IMR-90 (cell line): ENCODE data around the gene ARFGEF3. TPM values are rescaled to one million over a fixed set of nuclear protein-coding genes. Genes with fewer than 3 reads are reported as not detected.

Experiments used
- ATAC-seq: fragments of 200-7000 bp; cut with Tn5 transposase; 2 replicates; pipeline ENCODE4 v1.9.1; 2020; ENCODE audit warnings: low read depth, mild to moderate bottlenecking, moderate library complexity
- BruUV-seq: library from RNA; stranded (reverse); fragments of 400-500 nt; replicated peaks from 2 replicates; lab custom pipeline; 2021; lab: Mats Ljungman, UMichigan
- CTCF ChIA-PET: fragments of 300-600 bp; formaldehyde crosslinking; extraction: SDS; loops from one replicate; lab custom pipeline; 2021; ENCODE audit warnings: antibody characterized with exemption; lab: Yijun Ruan, JAX
- POLR2A ChIA-PET: fragments of 300-600 bp; sonication (Branson Sonifier 250); formaldehyde crosslinking; loops from one replicate; lab custom pipeline; 2022; ENCODE audit warnings: antibody characterized with exemption; ENCODE audit not compliant: unreplicated experiment; lab: Charles Lee
- DNase-seq: peaks from one replicate; pipeline ENCODE4 v3.0.0; 2013
- H2AFZ ChIP-seq: replicated peaks from 2 replicates; pipeline ENCODE3; 2013; ENCODE audit warnings: low read length, mild to moderate bottlenecking; ENCODE audit not compliant: poor library complexity
- H2AK5ac ChIP-seq: 2 replicates; pipeline ENCODE4 v1.6.1; 2013; ENCODE audit warnings: low read depth, low read length, inconsistent platforms
- H2AK9ac ChIP-seq: replicated peaks from 2 replicates; pipeline ENCODE3; 2013; ENCODE audit warnings: mild to moderate bottlenecking, low read depth, low read length, moderate library complexity; ENCODE audit not compliant: poor library complexity
- H2BK120ac ChIP-seq: 2 replicates; pipeline ENCODE4 v1.6.1; 2013; ENCODE audit warnings: low read depth, low read length, inconsistent platforms
- H2BK15ac ChIP-seq: 3 replicates; pipeline ENCODE4 v1.6.1; 2013; ENCODE audit warnings: low read depth, low read length, inconsistent platforms
- H2BK20ac ChIP-seq: 2 replicates; pipeline ENCODE4 v1.6.1; 2013; ENCODE audit warnings: low read depth, mild to moderate bottlenecking, inconsistent platforms, low read length, moderate library complexity
- H2BK5ac ChIP-seq: 2 replicates; pipeline ENCODE4 v1.6.1; 2013; ENCODE audit warnings: mild to moderate bottlenecking, low read depth, low read length, inconsistent platforms; ENCODE audit not compliant: poor library complexity, severe bottlenecking
- H3K14ac ChIP-seq: replicated peaks from 2 replicates; pipeline ENCODE4 v1.6.1; 2013; ENCODE audit warnings: low read depth, low read length, inconsistent platforms
- H3K18ac ChIP-seq: 2 replicates; pipeline ENCODE4 v1.6.1; 2013; ENCODE audit warnings: low read depth, low read length, control low read depth
- H3K23ac ChIP-seq: 2 replicates; pipeline ENCODE4 v1.6.1; 2013; ENCODE audit warnings: low read depth, low read length, inconsistent platforms
- H3K27ac ChIP-seq: 2 replicates; pipeline ENCODE4 v1.5.1; 2013; ENCODE audit warnings: mild to moderate bottlenecking, control low read depth, low read length; ENCODE audit not compliant: insufficient read depth
- H3K27me3 ChIP-seq: 2 replicates; pipeline ENCODE4 v1.6.1; 2013; ENCODE audit warnings: low read length; ENCODE audit not compliant: control insufficient read depth, insufficient read depth
- H3K36me3 ChIP-seq: 2 replicates; pipeline ENCODE4 v1.6.1; 2013; ENCODE audit warnings: low read length, mixed read lengths; ENCODE audit not compliant: control insufficient read depth, insufficient read depth
- H3K4ac ChIP-seq: 2 replicates; pipeline ENCODE4 v1.6.1; 2013; ENCODE audit warnings: low read depth, low read length, inconsistent platforms
- H3K4me1 ChIP-seq: 2 replicates; pipeline ENCODE4 v1.6.1; 2013; ENCODE audit warnings: low read length, mixed read lengths; ENCODE audit not compliant: control insufficient read depth, insufficient read depth
- H3K4me2 ChIP-seq: 2 replicates; pipeline ENCODE4 v1.6.1; 2013; ENCODE audit warnings: low read depth, mild to moderate bottlenecking, control low read depth, low read length, moderate library complexity
- H3K4me3 ChIP-seq: 2 replicates; pipeline ENCODE4 v1.5.1; 2013; ENCODE audit warnings: low read depth, mild to moderate bottlenecking, control low read depth, low read length, moderate library complexity; ENCODE audit not compliant: insufficient read depth
- H3K56ac ChIP-seq: 2 replicates; pipeline ENCODE4 v1.6.1; 2013; ENCODE audit warnings: low read length, inconsistent platforms; ENCODE audit not compliant: insufficient read depth; ENCODE audit errors: extremely low read depth
- H3K79me1 ChIP-seq, 2 experiments: 2 replicates each; pipeline ENCODE4 v1.6.1; 2013; ENCODE audit warnings: low read length in 2 of 2, inconsistent platforms in 1 of 2, low read depth in 1 of 2
- H3K9ac ChIP-seq: 2 replicates; pipeline ENCODE4 v1.6.1; 2013; ENCODE audit warnings: low read depth, low read length, control low read depth
- H3K9me1 ChIP-seq: 2 replicates; pipeline ENCODE4 v1.6.1; 2013; ENCODE audit warnings: low read length, inconsistent platforms; ENCODE audit not compliant: insufficient read depth
- H3K9me3 ChIP-seq: 2 replicates; pipeline ENCODE4 v1.6.1; 2013; ENCODE audit warnings: low read length; ENCODE audit not compliant: control insufficient read depth, insufficient read depth
- H4K20me1 ChIP-seq: 2 replicates; pipeline ENCODE4 v1.6.1; 2013; ENCODE audit warnings: low read length, inconsistent platforms; ENCODE audit not compliant: insufficient read depth
- H4K5ac ChIP-seq: 2 replicates; pipeline ENCODE4 v1.6.1; 2013; ENCODE audit warnings: mild to moderate bottlenecking, low read depth, low read length, control low read depth
- H4K8ac ChIP-seq, 2 experiments: 2 replicates each; pipeline ENCODE4 v1.6.1; 2013; ENCODE audit warnings: low read depth in 2 of 2, low read length in 2 of 2, control low read depth in 1 of 2, inconsistent platforms in 1 of 2
- H4K91ac ChIP-seq: 2 replicates; pipeline ENCODE4 v1.6.1; 2013; ENCODE audit warnings: low read depth, low read length, inconsistent platforms; ENCODE audit not compliant: insufficient read depth
- CEBPB ChIP-seq: IDR thresholded peaks from 2 replicates; pipeline ENCODE4 v1.6.1; 2012; ENCODE audit warnings: low read depth, low read length, improper control_type of control experiment
- CHD1 ChIP-seq: IDR thresholded peaks from 2 replicates; pipeline ENCODE4 v1.6.1; 2012; ENCODE audit warnings: low read depth, low read length, improper control_type of control experiment
- CTCF ChIP-seq: conservative IDR thresholded peaks from 2 replicates; pipeline ENCODE4 v1.5.1; 2012; ENCODE audit warnings: mild to moderate bottlenecking, low read depth, low read length, improper control_type of control experiment
- ELK1 ChIP-seq: fragments of 150-350 bp; IDR thresholded peaks from 2 replicates; pipeline ENCODE4 v1.6.1; 2016; ENCODE audit warnings: low read depth, mild to moderate bottlenecking, low read length, moderate library complexity, borderline replicate concordance
- FOS ChIP-seq: fragments of 150-350 bp; IDR thresholded peaks from 2 replicates; pipeline ENCODE4 v1.6.1; 2016; ENCODE audit warnings: low read depth, low read length
- MAFK ChIP-seq: IDR thresholded peaks from 2 replicates; pipeline ENCODE4 v1.6.1; 2012; ENCODE audit warnings: low read depth, low read length, improper control_type of control experiment
- MAZ ChIP-seq: IDR thresholded peaks from 2 replicates; pipeline ENCODE4 v1.6.1; 2012; ENCODE audit warnings: low read depth, mild to moderate bottlenecking, low read length, improper control_type of control experiment, moderate library complexity, borderline replicate concordance
- NFE2L2 ChIP-seq: fragments of 150-350 bp; IDR thresholded peaks from 2 replicates; pipeline ENCODE4 v1.6.1; 2016; ENCODE audit warnings: low read depth, mild to moderate bottlenecking, low read length
- POLR2A ChIP-seq: IDR thresholded peaks from 2 replicates; pipeline ENCODE4 v1.6.1; 2012; ENCODE audit warnings: mild to moderate bottlenecking, low read depth, low read length
- RCOR1 ChIP-seq: IDR thresholded peaks from 2 replicates; pipeline ENCODE4 v1.6.1; 2012; ENCODE audit warnings: mild to moderate bottlenecking, low read length, improper control_type of control experiment; ENCODE audit not compliant: insufficient replicate concordance
- RFX5 ChIP-seq: IDR thresholded peaks from 2 replicates; pipeline ENCODE4 v1.8.0; 2012; ENCODE audit warnings: low read depth, mild to moderate bottlenecking, low read length, moderate library complexity
- WGBS, 2 experiments: methylation state at CpG; one replicate each; pipeline versions ENCODE4 v1.1.5 to v1.1.7; 2013; ENCODE audit warnings: missing lambda C conversion rate in 2 of 2; ENCODE audit not compliant: insufficient read length in 1 of 2; ENCODE audit errors: extremely low coverage in 2 of 2; 5-methylcytosine and 5-hydroxymethylcytosine counted together
- dilution Hi-C: fragments of 300-500 bp; cut with HindIII; formaldehyde crosslinking; loops from one replicate; pipeline ENCODE4 v1.14.3; 2018; ENCODE audit warnings: low sequenced_read_pairs; ENCODE audit not compliant: unreplicated experiment
- in situ Hi-C: fragments of 300-500 bp; cut with MboI; formaldehyde crosslinking; loops from 3 replicates; pipeline ENCODE4 v1.14.3; 2019; ENCODE audit warnings: low sequenced_read_pairs, inconsistent platforms, mixed read lengths
- intact Hi-C: fragments of 100-400 bp; cut with micrococcal nuclease; formaldehyde crosslinking; loops from 2 replicates; pipeline ENCODE4 v1.10.0; 2022
- polyA plus RNA-seq, 3 experiments: library from polyadenylated mRNA; depleted of rRNA; stranded (reverse); fragments of >200 nt; gene quantifications; 2 replicates each; pipeline ENCODE4 v1.2.3, GENCODE V29; 2012; ENCODE audit warnings: low replicate concordance in 1 of 3
- total RNA-seq: library from RNA; depleted of rRNA; stranded (reverse); fragments of >200 nt; gene quantifications from 2 replicates; pipeline ENCODE4 v1.2.3, GENCODE V29; 2012
- TF ChIP-seq, protein P1 (sequence below): fragments of 150-350 bp; IDR thresholded peaks from 2 replicates; pipeline ENCODE4 v1.6.1; 2017; ENCODE audit warnings: mild to moderate bottlenecking, antibody characterized with exemption, low read length, low read depth

The ARFGEF3 gene
- total and polyA plus RNA-seq, 2 of the 4 experiments (the other 2 are of a cell fraction), result under 0.01 to 0.02 TPM

- no peak for TF ChIP-seq RFX5
These were observed 209.1 kb downstream of the ARFGEF3 start (continued) for GRCh38 chr6:138370631-138371451.

- Histone ChIP-seq H4K5ac (no peak overlapping the region), H3K14ac (no peak overlapping the region), H4K8ac (no peak overlapping the region), H2AFZ (no peak overlapping the region), H3K23ac (no peak overlapping the region), H2AK5ac (no peak overlapping the region), H4K91ac (no peak overlapping the region), H3K9me1 (no peaks in the 10 kb centered on the region), H3K27ac (no peak overlapping the region), H3K36me3 (no peaks in the 10 kb centered on the region), H3K9me3 (no peaks in the 10 kb centered on the region), H3K79me1 (no peaks in the 10 kb centered on the region), H2BK5ac (no peak overlapping the region), H2BK15ac (no peak overlapping the region), H2AK9ac (no peak overlapping the region), H3K9ac (no peak overlapping the region), H2BK20ac (no peak overlapping the region), H3K4me1 (no peaks in the 10 kb centered on the region), H4K20me1 (no peaks in the 10 kb centered on the region), H3K4ac (no peak overlapping the region), H3K18ac (no peak overlapping the region), H2BK120ac (no peak overlapping the region), H3K27me3 (peaks cover 5% of the 10 kb centered on the region; the same call in 1 of the 2 replicates), H3K4me2 (no peak overlapping the region), H3K4me3 (no peak overlapping the region), H3K56ac (no peak overlapping the region)
- no peak for DNase-seq
- in situ Hi-C loops (no loop called here), intact Hi-C loops (no loop called here), dilution Hi-C loops (no loop called here)
- POLR2A ChIA-PET, result no interaction called here
- ATAC-seq, result no peak
- BruUV-seq, result no TSS peak
- CTCF ChIA-PET, result interaction anchor here (1.6 kb wide), 1 partner anchor 12 kb away, joined by 4 read pairs; no protein-coding TSS in a partner anchor
- no peak for TF ChIP-seq MAFK
- TF ChIP-seq CEBPB, result no peak
- no peak for TF ChIP-seq CHD1
- no peak for TF ChIP-seq RCOR1
- TF ChIP-seq, protein P1, sequence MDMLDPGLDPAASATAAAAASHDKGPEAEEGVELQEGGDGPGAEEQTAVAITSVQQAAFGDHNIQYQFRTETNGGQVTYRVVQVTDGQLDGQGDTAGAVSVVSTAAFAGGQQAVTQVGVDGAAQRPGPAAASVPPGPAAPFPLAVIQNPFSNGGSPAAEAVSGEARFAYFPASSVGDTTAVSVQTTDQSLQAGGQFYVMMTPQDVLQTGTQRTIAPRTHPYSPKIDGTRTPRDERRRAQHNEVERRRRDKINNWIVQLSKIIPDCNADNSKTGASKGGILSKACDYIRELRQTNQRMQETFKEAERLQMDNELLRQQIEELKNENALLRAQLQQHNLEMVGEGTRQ, result no peak
- TF ChIP-seq RFX5, result no peak
- no peak for TF ChIP-seq MAZ
- TF ChIP-seq POLR2A, result no peak
- no peak for TF ChIP-seq ELK1
- no peak for TF ChIP-seq CTCF
- no peak for TF ChIP-seq NFE2L2
- TF ChIP-seq FOS, result no peak
- 40% methylated on average over 1 of the region's 3 CpGs; no CpG with 5 or more reads in 1 of the 2 experiments for WGBS, 2 experiments
These were observed 209.6 kb downstream of the ARFGEF3 start for GRCh38 chr6:138371452-138371711.
